NCI-H524 treated with DMSO at 0.1 percent for 48 hours (cell line): ENCODE results near the gene GMDS.

ENCODE experiments used
- DNase-seq: peaks from one replicate; lab custom pipeline; 2025; lab: John Stamatoyannopoulos, UW

The GMDS gene

GRCh38 chr6:1940381-1940780, 305.0 kb downstream of the GMDS start:
- DNase-seq = no peak

- no peak for DNase-seq
Measured at GRCh38 chr6:1933292-1933691, 312.1 kb downstream of the GMDS start.

- DNase-seq = no peak
Measured at GRCh38 chr6:1931817-1932216, 313.6 kb downstream of the GMDS start.

- no peak for DNase-seq
Measured at GRCh38 chr6:1930356-1930755, 315.0 kb downstream of the GMDS start.

- no peak for DNase-seq
Measured at GRCh38 chr6:1929931-1930330, 315.5 kb downstream of the GMDS start.

GRCh38 chr6:1925743-1926430, 319.5 kb downstream of the GMDS start:
- DNase-seq = no peak

- DNase-seq = no peak
Measured at GRCh38 chr6:1923449-1923848, 322.0 kb downstream of the GMDS start.

GRCh38 chr6:1917626-1918371, 327.6 kb downstream of the GMDS start:
- no peak for DNase-seq

- DNase-seq = no peak
Measured at GRCh38 chr6:1916334-1917070, 328.9 kb downstream of the GMDS start.

- no peak for DNase-seq
Measured at GRCh38 chr6:1915226-1915625, 330.2 kb downstream of the GMDS start.

- DNase-seq = no peak
Measured at GRCh38 chr6:1913577-1913976, 331.8 kb downstream of the GMDS start.

GRCh38 chr6:1912731-1913130, 332.7 kb downstream of the GMDS start:
- DNase-seq = no peak

GRCh38 chr6:1911474-1911873, 333.9 kb downstream of the GMDS start:
- DNase-seq = no peak

- DNase-seq = no peak
Measured at GRCh38 chr6:1910621-1911407, 334.6 kb downstream of the GMDS start.

- DNase-seq = peak; percentile 66
Measured at GRCh38 chr6:1908784-1909183, 336.6 kb downstream of the GMDS start.

GRCh38 chr6:1906609-1907008, 338.8 kb downstream of the GMDS start:
- DNase-seq = no peak

- DNase-seq = peak; percentile 37
Measured at GRCh38 chr6:1906014-1906413, 339.4 kb downstream of the GMDS start.

GRCh38 chr6:1904898-1905297, 340.5 kb downstream of the GMDS start:
- no peak for DNase-seq

GRCh38 chr6:1904466-1904799, 341.0 kb downstream of the GMDS start:
- no peak for DNase-seq

GRCh38 chr6:1903780-1904465, 341.5 kb downstream of the GMDS start:
- DNase-seq = no peak

- no peak for DNase-seq
Measured at GRCh38 chr6:1901556-1901955, 343.8 kb downstream of the GMDS start.

- DNase-seq = no peak
Measured at GRCh38 chr6:1896897-1897296, 348.5 kb downstream of the GMDS start.
